ENCODE measurements around the gene OR5H1.

The OR5H1 gene

GRCh38 chr3:98182196-98182595, 51.7 kb downstream of the OR5H1 start:
- DNase-seq (ENCODE audit: low read depth) = no peak
- no peak overlapping the region for H3K4me3 ChIP-seq (ENCODE audit: low read depth, low read length)
- in situ Hi-C loops (cut with HindIII; ENCODE audit: low sequenced_read_pairs) = no loop called here
- TF ChIP-seq CTCF (IDR thresholded peaks at IDR 0.05; ENCODE audit: low read depth, low read length, missing control alignments) = no peak

GRCh38 chr3:98185180-98185579, 54.7 kb downstream of the OR5H1 start:
- no peak overlapping the region for H3K4me3 ChIP-seq (ENCODE audit: low read depth, low read length)
- DNase-seq (ENCODE audit: low read depth) = no peak
- in situ Hi-C loops (cut with HindIII; ENCODE audit: low sequenced_read_pairs) = no loop called here
- TF ChIP-seq CTCF (IDR thresholded peaks at IDR 0.05; ENCODE audit: low read depth, low read length, missing control alignments) = no peak
